ENCODE measurements around the gene KNOP1. TPM values are rescaled to one million over a fixed set of nuclear protein-coding genes. Genes with fewer than 3 reads are reported as not detected.

Gene KNOP1
- total and polyA plus RNA-seq, 10 of the 15 experiments (the other 5 are each of a cell fraction or from before 2014, with no cell fraction given) = 13.8 to 47.2 (median 32.1) TPM

DNA sequence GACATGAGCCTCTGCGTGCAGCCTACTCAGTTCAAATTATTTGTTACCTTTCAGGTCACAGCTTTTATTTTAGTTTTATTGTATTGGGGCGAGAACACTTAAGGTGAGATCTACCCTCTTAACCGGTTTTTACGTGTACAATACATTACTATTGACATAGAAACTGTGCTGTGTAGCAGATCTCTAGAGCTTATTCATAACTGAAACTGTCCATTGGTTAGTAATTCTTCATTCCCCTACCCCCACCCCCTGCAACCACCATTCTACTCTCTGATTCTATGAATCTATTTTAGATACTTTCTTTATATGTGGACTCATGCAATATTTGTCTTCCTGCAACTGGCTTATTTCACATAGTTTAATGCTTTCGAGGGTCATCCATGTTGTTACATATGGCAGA, 43.5 kb downstream of the KNOP1 start:
- intact Hi-C loops (cut with micrococcal nuclease; ENCODE audit: unreplicated experiment) = no loop called here
- Histone ChIP-seq H3K9ac (ENCODE audit: control insufficient read depth, insufficient read depth, low read length) (no peak overlapping the region), H3K4me2 (ENCODE audit: control insufficient read depth, insufficient read depth) (no peak overlapping the region), H3K27ac (ENCODE audit: control insufficient read depth, insufficient read depth) (no peak overlapping the region), H3K4me3 (no peak overlapping the region), H3K36me3 (ENCODE audit: control insufficient read depth in 2 of 2, insufficient read depth in 2 of 2, low read length in 1 of 2) (no peaks in the 10 kb centered on the region; a peak in 1 of 4 replicates), H3K79me2 (ENCODE audit: control insufficient read depth, insufficient read depth, low read length) (no peaks in the 10 kb centered on the region), H3K4me1 (ENCODE audit: control insufficient read depth, insufficient read depth, low read length) (no peaks in the 10 kb centered on the region), H4K20me1 (ENCODE audit: control insufficient read depth, insufficient read depth) (no peaks in the 10 kb centered on the region), H3K27me3 (replicated peaks in 1 of 2; ENCODE audit: control insufficient read depth in 2 of 2, insufficient read depth in 2 of 2, low read length in 1 of 2) (no peaks in the 10 kb centered on the region), H3K9me3 (replicated peaks; ENCODE audit: control insufficient read depth, insufficient read depth, low read length) (no peaks in the 10 kb centered on the region), H2AFZ (ENCODE audit: control insufficient read depth, low read depth, low read length) (no peak overlapping the region)
- POLR2A ChIA-PET = no interaction called here
- no peak for ATAC-seq
- RAD21 ChIA-PET (ENCODE audit: unreplicated experiment) = no interaction called here
- TF ChIP-seq SREBF2 (IDR thresholded peaks at IDR 0.05; ENCODE audit: low read length) = no peak
- TF ChIP-seq FOXM1 (IDR thresholded peaks at IDR 0.05; ENCODE audit: low read depth, low read length) = no peak
- TF ChIP-seq STAT1 (conservative IDR thresholded peaks at IDR 0.05) = no peak
- TF ChIP-seq SIN3A (IDR thresholded peaks at IDR 0.05; ENCODE audit: low read depth, low read length) = no peak
- no peak for TF ChIP-seq ZNF24 (IDR thresholded peaks at IDR 0.05)
- TF ChIP-seq, protein P1, sequence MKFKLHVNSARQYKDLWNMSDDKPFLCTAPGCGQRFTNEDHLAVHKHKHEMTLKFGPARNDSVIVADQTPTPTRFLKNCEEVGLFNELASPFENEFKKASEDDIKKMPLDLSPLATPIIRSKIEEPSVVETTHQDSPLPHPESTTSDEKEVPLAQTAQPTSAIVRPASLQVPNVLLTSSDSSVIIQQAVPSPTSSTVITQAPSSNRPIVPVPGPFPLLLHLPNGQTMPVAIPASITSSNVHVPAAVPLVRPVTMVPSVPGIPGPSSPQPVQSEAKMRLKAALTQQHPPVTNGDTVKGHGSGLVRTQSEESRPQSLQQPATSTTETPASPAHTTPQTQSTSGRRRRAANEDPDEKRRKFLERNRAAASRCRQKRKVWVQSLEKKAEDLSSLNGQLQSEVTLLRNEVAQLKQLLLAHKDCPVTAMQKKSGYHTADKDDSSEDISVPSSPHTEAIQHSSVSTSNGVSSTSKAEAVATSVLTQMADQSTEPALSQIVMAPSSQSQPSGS (IDR thresholded peaks at IDR 0.05; ENCODE audit: low read length) = no peak
- TF ChIP-seq, protein P2, sequence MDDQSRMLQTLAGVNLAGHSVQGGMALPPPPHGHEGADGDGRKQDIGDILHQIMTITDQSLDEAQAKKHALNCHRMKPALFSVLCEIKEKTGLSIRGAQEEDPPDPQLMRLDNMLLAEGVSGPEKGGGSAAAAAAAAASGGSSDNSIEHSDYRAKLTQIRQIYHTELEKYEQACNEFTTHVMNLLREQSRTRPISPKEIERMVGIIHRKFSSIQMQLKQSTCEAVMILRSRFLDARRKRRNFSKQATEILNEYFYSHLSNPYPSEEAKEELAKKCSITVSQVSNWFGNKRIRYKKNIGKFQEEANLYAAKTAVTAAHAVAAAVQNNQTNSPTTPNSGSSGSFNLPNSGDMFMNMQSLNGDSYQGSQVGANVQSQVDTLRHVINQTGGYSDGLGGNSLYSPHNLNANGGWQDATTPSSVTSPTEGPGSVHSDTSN (IDR thresholded peaks at IDR 0.05; ENCODE audit: insufficient replicate concordance, low read depth, low read length) = no peak
- TF ChIP-seq, protein P3, sequence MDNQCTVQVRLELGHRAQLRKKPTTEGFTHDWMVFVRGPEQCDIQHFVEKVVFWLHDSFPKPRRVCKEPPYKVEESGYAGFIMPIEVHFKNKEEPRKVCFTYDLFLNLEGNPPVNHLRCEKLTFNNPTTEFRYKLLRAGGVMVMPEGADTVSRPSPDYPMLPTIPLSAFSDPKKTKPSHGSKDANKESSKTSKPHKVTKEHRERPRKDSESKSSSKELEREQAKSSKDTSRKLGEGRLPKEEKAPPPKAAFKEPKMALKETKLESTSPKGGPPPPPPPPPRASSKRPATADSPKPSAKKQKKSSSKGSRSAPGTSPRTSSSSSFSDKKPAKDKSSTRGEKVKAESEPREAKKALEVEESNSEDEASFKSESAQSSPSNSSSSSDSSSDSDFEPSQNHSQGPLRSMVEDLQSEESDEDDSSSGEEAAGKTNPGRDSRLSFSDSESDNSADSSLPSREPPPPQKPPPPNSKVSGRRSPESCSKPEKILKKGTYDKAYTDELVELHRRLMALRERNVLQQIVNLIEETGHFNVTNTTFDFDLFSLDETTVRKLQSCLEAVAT (IDR thresholded peaks at IDR 0.05) = no peak
- TF ChIP-seq POLR2A (IDR thresholded peaks at IDR 0.05; ENCODE audit: low read depth, low read length) = no peak
- no peak for TF ChIP-seq JUND (IDR thresholded peaks at IDR 0.05; ENCODE audit: low read depth, low read length)
- BruUV-seq (replicated peaks) = no TSS peak
- SMC1A ChIA-PET (ENCODE audit: uncharacterized antibody, unreplicated experiment) = no interaction called here
- FAIRE-seq = no peak
- WGBS (ENCODE audit: insufficient coverage, insufficient replicate concordance, low lambda C conversion rate, missing lambda C conversion rate) = 97% methylated on average over 5 of the region's 5 CpGs
- in situ Hi-C loops (cut with MboI) = no loop called here
- no peak for DNase-seq (ENCODE audit: low read depth, low spot score)
- CTCF ChIA-PET = no interaction called here

Measured in GM12878 (cell line).